H1 (cell line): ENCODE data around the gene PRF1. TPM values are rescaled to one million over a fixed set of nuclear protein-coding genes. Genes with fewer than 3 reads are reported as not detected.

Experiments used
- CTCF ChIA-PET: fragments of 300-600 bp; sonication (Branson Sonifier 250); formaldehyde crosslinking; loops from one replicate; lab custom pipeline; 2021; ENCODE audit not compliant: partially characterized antibody; lab: Charles Lee
- POLR2A ChIA-PET: fragments of 300-600 bp; sonication (Branson Sonifier 250); formaldehyde crosslinking; loops from one replicate; lab custom pipeline; 2021; ENCODE audit warnings: inconsistent platforms; ENCODE audit not compliant: partially characterized antibody; lab: Charles Lee
- DNase-seq, 2 experiments: peaks; one replicate each; pipeline versions ENCODE4 v3.0.0 to v3.0.0-alpha.2; 2010 to 2022; ENCODE audit warnings: low spot score in 2 of 2, low read depth in 1 of 2, mixed read lengths in 1 of 2
- FAIRE-seq: peaks from 2 replicates; lab custom pipeline; 2011; peaks lifted over from hg19 to GRCh38; lab: Jason Lieb, UNC
- H2AFZ ChIP-seq: 2 replicates; pipeline ENCODE4 v1.8.1; 2012; ENCODE audit warnings: low read length, inconsistent platforms
- H2AK5ac ChIP-seq: 2 replicates; pipeline ENCODE4 v1.6.1; 2013; ENCODE audit warnings: low read depth, low read length
- H2BK120ac ChIP-seq: replicated peaks from 2 replicates; pipeline ENCODE3; 2013; ENCODE audit warnings: low read depth, low read length, inconsistent platforms
- H2BK12ac ChIP-seq: 2 replicates; pipeline ENCODE4 v1.6.1; 2013; ENCODE audit warnings: low read depth, low read length
- H2BK15ac ChIP-seq: 2 replicates; pipeline ENCODE4 v1.6.1; 2013; ENCODE audit warnings: low read length
- H2BK20ac ChIP-seq: 2 replicates; pipeline ENCODE4 v1.6.1; 2013; ENCODE audit warnings: low read length
- H2BK5ac ChIP-seq: 2 replicates; pipeline ENCODE4 v1.6.1; 2013; ENCODE audit warnings: low read depth, low read length
- H3K14ac ChIP-seq: 2 replicates; pipeline ENCODE4 v1.6.1; 2013; ENCODE audit warnings: inconsistent platforms; ENCODE audit not compliant: insufficient read length
- H3K18ac ChIP-seq: 2 replicates; pipeline ENCODE4 v1.6.1; 2013; ENCODE audit warnings: low read length; ENCODE audit errors: extremely low read depth
- H3K23ac ChIP-seq: 2 replicates; pipeline ENCODE4 v1.6.1; 2013; ENCODE audit warnings: inconsistent platforms; ENCODE audit not compliant: insufficient read length
- H3K23me2 ChIP-seq: 2 replicates; pipeline ENCODE4 v1.6.1; 2013; ENCODE audit warnings: low read depth, low read length
- H3K27ac ChIP-seq: 2 replicates; pipeline ENCODE4 v1.6.1; 2011; ENCODE audit warnings: low read depth, low read length, inconsistent platforms
- H3K27me3 ChIP-seq, 4 experiments: replicated peaks in 1 of 4; 1 replicate in 1 of 4; 2 replicates in 3 of 4; pipeline versions ENCODE4 v1.6.1 to v1.8.1; 2011 to 2013; ENCODE audit warnings: low read length in 3 of 4, mild to moderate bottlenecking in 3 of 4, inconsistent platforms in 2 of 4, mixed read lengths in 2 of 4, moderate library complexity in 1 of 4; ENCODE audit not compliant: control insufficient read depth in 3 of 4, insufficient read depth in 3 of 4; ENCODE audit errors: extremely low read depth in 1 of 4
- H3K36me3 ChIP-seq, 4 experiments: 2 replicates each; pipeline versions ENCODE4 v1.6.1 to v1.8.1; 2011 to 2013; ENCODE audit warnings: mild to moderate bottlenecking in 4 of 4, low read length in 3 of 4, moderate library complexity in 2 of 4, control low read depth in 1 of 4, inconsistent platforms in 1 of 4; ENCODE audit not compliant: insufficient read depth in 4 of 4, control insufficient read depth in 2 of 4
- H3K4ac ChIP-seq: replicated peaks from 2 replicates; pipeline ENCODE3; 2013; ENCODE audit warnings: low read length, low read depth, mixed read lengths, inconsistent platforms; ENCODE audit not compliant: insufficient read length
- H3K4me1 ChIP-seq, 4 experiments: replicated peaks in 1 of 4; 1 replicate in 1 of 4; 2 replicates in 3 of 4; pipeline versions ENCODE4 v1.6.1 to v1.8.1; 2011 to 2013; ENCODE audit warnings: low read length in 3 of 4, inconsistent platforms in 2 of 4, mixed read lengths in 1 of 4; ENCODE audit not compliant: insufficient read depth in 4 of 4, control insufficient read depth in 3 of 4
- H3K4me2 ChIP-seq, 2 experiments: 2 replicates each; pipeline versions ENCODE4 v1.6.1 to v1.8.1; 2011 to 2013; ENCODE audit warnings: low read depth in 2 of 2, low read length in 2 of 2, control low read depth in 1 of 2, inconsistent platforms in 1 of 2, mild to moderate bottlenecking in 1 of 2; ENCODE audit not compliant: insufficient read depth in 1 of 2
- H3K4me3 ChIP-seq, 4 experiments: fragments of 200-600, 300-600 bp in 1 of 4; sonication (generic), shearing (Covaris generic), sonication (Bioruptor Twin) in 1 of 4; 2 replicates each; pipeline versions ENCODE4 v1.5.1 to v1.8.1; 2011 to 2016; ENCODE audit warnings: low read length in 4 of 4, low read depth in 3 of 4, control low read depth in 2 of 4, inconsistent platforms in 2 of 4, mild to moderate bottlenecking in 2 of 4, mixed read lengths in 1 of 4, moderate library complexity in 1 of 4; ENCODE audit not compliant: insufficient read depth in 2 of 4; ENCODE audit errors: extremely low read depth in 1 of 4
- H3K56ac ChIP-seq: replicated peaks from 2 replicates; pipeline ENCODE3; 2013; ENCODE audit warnings: low read depth, mild to moderate bottlenecking, mixed read lengths, low read length, inconsistent platforms; ENCODE audit not compliant: insufficient read length
- H3K79me1 ChIP-seq: 2 replicates; pipeline ENCODE4 v1.6.1; 2013; ENCODE audit warnings: low read depth, low read length, control low read depth
- H3K79me2 ChIP-seq, 2 experiments: 2 replicates each; pipeline versions ENCODE4 v1.6.1 to v1.8.1; 2012 to 2013; ENCODE audit warnings: low read length in 2 of 2, mild to moderate bottlenecking in 2 of 2, inconsistent platforms in 1 of 2; ENCODE audit not compliant: insufficient read depth in 2 of 2, control insufficient read depth in 1 of 2
- H3K9ac ChIP-seq, 4 experiments: replicated peaks in 1 of 4; 1 replicate in 1 of 4; 2 replicates in 3 of 4; pipeline versions ENCODE4 v1.6.1 to v1.8.1; 2011 to 2013; ENCODE audit warnings: low read depth in 3 of 4, low read length in 3 of 4, control low read depth in 2 of 4, mild to moderate bottlenecking in 2 of 4, moderate library complexity in 2 of 4, inconsistent platforms in 1 of 4; ENCODE audit errors: extremely low read depth in 1 of 4
- H3K9me3 ChIP-seq, 2 experiments: 2 replicates each; pipeline versions ENCODE4 v1.6.1 to v1.8.1; 2012 to 2013; ENCODE audit warnings: mild to moderate bottlenecking in 2 of 2, moderate library complexity in 2 of 2, control low read depth in 1 of 2, inconsistent platforms in 1 of 2, low read depth in 1 of 2, low read length in 1 of 2, mixed read lengths in 1 of 2; ENCODE audit not compliant: insufficient read depth in 2 of 2
- H4K20me1 ChIP-seq, 2 experiments: replicated peaks in 1 of 2; 2 replicates each; pipeline versions ENCODE3 to v1.8.1; 2011 to 2013; ENCODE audit warnings: inconsistent platforms in 2 of 2, low read length in 2 of 2, mild to moderate bottlenecking in 1 of 2; ENCODE audit not compliant: insufficient read depth in 2 of 2, control insufficient read depth in 1 of 2
- H4K5ac ChIP-seq: 2 replicates; pipeline ENCODE4 v1.6.1; 2013; ENCODE audit warnings: low read length, low read depth, mixed read lengths, inconsistent platforms; ENCODE audit not compliant: insufficient read length
- H4K8ac ChIP-seq: 2 replicates; pipeline ENCODE4 v1.8.0; 2013; ENCODE audit warnings: mild to moderate bottlenecking, moderate library complexity, low read length, inconsistent platforms; ENCODE audit not compliant: insufficient read depth; ENCODE audit errors: extremely low read depth
- H4K91ac ChIP-seq: replicated peaks from 2 replicates; pipeline ENCODE3; 2013; ENCODE audit warnings: low read length, mixed read lengths, inconsistent platforms; ENCODE audit not compliant: insufficient read length
- CTBP2 ChIP-seq: IDR thresholded peaks from 2 replicates; pipeline ENCODE4 v1.7.0; 2011; ENCODE audit warnings: borderline replicate concordance, mild to moderate bottlenecking, moderate library complexity, mixed read lengths, low read length; ENCODE audit not compliant: insufficient read depth, insufficient read length
- WGBS, 2 experiments: shearing (Covaris generic) in 1 of 2; methylation state at CpG; one replicate each; pipeline versions ENCODE4 v1.1.6 to v1.1.7; 2013 to 2015; ENCODE audit warnings: low lambda C conversion rate in 2 of 2, mixed read lengths in 2 of 2, inconsistent platforms in 1 of 2, low coverage in 1 of 2, missing lambda C conversion rate in 1 of 2; ENCODE audit not compliant: insufficient replicate concordance in 2 of 2, insufficient coverage in 1 of 2, insufficient read length in 1 of 2; ENCODE audit errors: extremely low coverage in 1 of 2, missing lambda C conversion rate in 1 of 2; 5-methylcytosine and 5-hydroxymethylcytosine counted together
- polyA plus RNA-seq, 7 experiments: library from polyadenylated mRNA; depleted of rRNA in 3 of 7; stranded (reverse) in 5 of 7; unstranded in 2 of 7; fragments of >200 nt in 5 of 7; fragments of 200-250 nt in 2 of 7; gene quantifications; 1 replicate in 5 of 7; 2 replicates in 1 of 7; 4 replicates in 1 of 7; pipeline versions ENCODE4 v1.2.1 to v1.2.3, GENCODE V29; 2011 to 2013; ENCODE audit warnings: missing spikeins in 2 of 7, mixed read lengths in 2 of 7
- total RNA-seq: library from RNA; stranded (reverse); fragmentation: NEBNext Ultra II Directional; extraction: Animal tissue kit (Norgen Biotek cat#: 25700); gene quantifications from 2 replicates; pipeline ENCODE4 v1.2.1, GENCODE V29; 2021
- TF ChIP-seq, protein P1 (sequence below): IDR thresholded peaks from 2 replicates; pipeline ENCODE4 v1.6.1; 2012; ENCODE audit warnings: inconsistent platforms

The PRF1 gene
- total and polyA plus RNA-seq, 2 of the 8 experiments (the other 6 are each of a cell fraction or from before 2014, with no cell fraction given) = 0.15 TPM; not detected in 1

DNA sequence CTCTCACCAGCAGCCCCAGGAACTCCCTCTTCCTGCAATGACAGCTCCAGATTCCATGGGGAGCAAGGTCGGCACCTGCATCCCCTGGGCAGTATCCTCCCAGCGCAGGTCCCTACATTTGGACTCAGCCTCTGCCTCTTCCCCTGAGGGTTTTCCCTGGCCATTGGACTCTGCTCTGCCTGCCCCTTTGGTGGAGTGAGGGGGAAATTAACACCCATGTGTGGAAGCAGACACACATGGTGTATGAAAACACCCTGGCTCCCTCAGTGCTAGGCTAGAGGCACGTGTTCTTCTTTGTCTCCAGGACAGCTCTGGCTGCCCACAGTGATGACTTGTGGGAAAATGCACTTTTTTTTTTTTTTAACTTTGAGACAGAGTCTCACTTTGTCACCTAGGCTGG, 8.4 kb downstream of the PRF1 start:
- Histone ChIP-seq H3K56ac (no peak overlapping the region), H3K9me3 (no peaks in the 10 kb centered on the region), H4K5ac (no peak overlapping the region), H3K4me1 (peaks cover 0 to 4% (median 0%) of the 10 kb centered on the region in 4 experiments; a peak in 3 of 7 replicates), H3K4me2 (no peak overlapping the region), H3K27me3 (peaks cover 0 to 2% (median 0%) of the 10 kb centered on the region in 4 experiments; a peak in 1 of 7 replicates), H3K23me2 (no peaks in the 10 kb centered on the region), H3K79me1 (no peaks in the 10 kb centered on the region), H2BK5ac (no peak overlapping the region), H3K9ac (no peak overlapping the region), H3K79me2 (no peaks in the 10 kb centered on the region), H3K23ac (no peak overlapping the region), H3K18ac (peak overlapping the region; percentile 40; the same call in 1 of the 2 replicates), H4K91ac (peak overlapping the region; percentile 68), H3K27ac (no peak overlapping the region), H2AK5ac (no peak overlapping the region), H2BK120ac (no peak overlapping the region), H3K14ac (no peak overlapping the region), H2AFZ (0 out of 2 replicates have a peak overlapping the region, but pooled peaks have one; percentile 34), H4K20me1 (no peaks in the 10 kb centered on the region), H2BK15ac (no peak overlapping the region), H2BK20ac (no peak overlapping the region), H3K4ac (peak overlapping the region; percentile 89), H3K4me3 (no peak overlapping the region), H2BK12ac (peak overlapping the region; percentile 80; the same call in 1 of the 2 replicates), H3K36me3 (no peaks in the 10 kb centered on the region), H4K8ac (no peak overlapping the region; the same call in 1 of the 2 replicates)
- ChIA-PET POLR2A (interaction anchor here (0.6 kb wide), 1 partner anchor 115 kb away, joined by 4 read pairs; no protein-coding TSS in a partner anchor), CTCF (interaction anchor here (0.6 to 5.3 kb wide), 10 partner anchors 9 to 324 kb away, joined by 3 to 26 read pairs (median 4); no protein-coding TSS in a partner anchor)
- WGBS, 2 experiments = 90% methylated on average over 3 of the region's 3 CpGs; no CpG with 5 or more reads in 1 of the 2 experiments
- no peak for DNase-seq
- no peak for TF ChIP-seq CTBP2
- TF ChIP-seq, protein P1, sequence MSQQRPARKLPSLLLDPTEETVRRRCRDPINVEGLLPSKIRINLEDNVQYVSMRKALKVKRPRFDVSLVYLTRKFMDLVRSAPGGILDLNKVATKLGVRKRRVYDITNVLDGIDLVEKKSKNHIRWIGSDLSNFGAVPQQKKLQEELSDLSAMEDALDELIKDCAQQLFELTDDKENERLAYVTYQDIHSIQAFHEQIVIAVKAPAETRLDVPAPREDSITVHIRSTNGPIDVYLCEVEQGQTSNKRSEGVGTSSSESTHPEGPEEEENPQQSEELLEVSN = no peak
- FAIRE-seq = no peak
